GM12872 (cell line): Measurements from ENCODE around the gene GTF2B.

Source experiments
- TF ChIP-seq, protein P1 (sequence below): IDR thresholded peaks from 3 replicates; pipeline ENCODE4 v1.5.1; 2011; ENCODE audit warnings: low read depth, mild to moderate bottlenecking, low read length, moderate library complexity; ENCODE audit not compliant: insufficient read depth

GTF2B gene

DNA sequence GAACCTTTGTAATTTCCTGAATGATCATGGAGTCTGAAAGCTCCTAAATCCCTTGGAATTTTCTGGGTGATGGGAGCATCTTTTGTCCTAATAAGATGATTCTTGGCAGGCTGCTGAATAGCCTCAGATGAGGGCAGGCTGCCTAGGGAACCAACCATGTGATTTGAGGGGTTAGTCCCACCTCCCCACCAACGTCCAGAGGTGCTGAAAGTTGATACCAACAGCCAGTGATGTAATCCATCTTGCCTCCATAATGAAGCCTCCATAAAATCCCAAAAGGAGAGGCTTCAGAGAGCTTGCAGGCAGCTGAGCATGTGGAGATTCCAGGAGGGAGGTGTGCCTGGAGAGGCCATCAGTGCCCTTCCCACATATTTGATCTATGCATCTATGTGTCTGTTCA is 43.7 kb downstream of the GTF2B start:
- TF ChIP-seq, protein P1, sequence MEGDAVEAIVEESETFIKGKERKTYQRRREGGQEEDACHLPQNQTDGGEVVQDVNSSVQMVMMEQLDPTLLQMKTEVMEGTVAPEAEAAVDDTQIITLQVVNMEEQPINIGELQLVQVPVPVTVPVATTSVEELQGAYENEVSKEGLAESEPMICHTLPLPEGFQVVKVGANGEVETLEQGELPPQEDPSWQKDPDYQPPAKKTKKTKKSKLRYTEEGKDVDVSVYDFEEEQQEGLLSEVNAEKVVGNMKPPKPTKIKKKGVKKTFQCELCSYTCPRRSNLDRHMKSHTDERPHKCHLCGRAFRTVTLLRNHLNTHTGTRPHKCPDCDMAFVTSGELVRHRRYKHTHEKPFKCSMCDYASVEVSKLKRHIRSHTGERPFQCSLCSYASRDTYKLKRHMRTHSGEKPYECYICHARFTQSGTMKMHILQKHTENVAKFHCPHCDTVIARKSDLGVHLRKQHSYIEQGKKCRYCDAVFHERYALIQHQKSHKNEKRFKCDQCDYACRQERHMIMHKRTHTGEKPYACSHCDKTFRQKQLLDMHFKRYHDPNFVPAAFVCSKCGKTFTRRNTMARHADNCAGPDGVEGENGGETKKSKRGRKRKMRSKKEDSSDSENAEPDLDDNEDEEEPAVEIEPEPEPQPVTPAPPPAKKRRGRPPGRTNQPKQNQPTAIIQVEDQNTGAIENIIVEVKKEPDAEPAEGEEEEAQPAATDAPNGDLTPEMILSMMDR, result no peak

DNA sequence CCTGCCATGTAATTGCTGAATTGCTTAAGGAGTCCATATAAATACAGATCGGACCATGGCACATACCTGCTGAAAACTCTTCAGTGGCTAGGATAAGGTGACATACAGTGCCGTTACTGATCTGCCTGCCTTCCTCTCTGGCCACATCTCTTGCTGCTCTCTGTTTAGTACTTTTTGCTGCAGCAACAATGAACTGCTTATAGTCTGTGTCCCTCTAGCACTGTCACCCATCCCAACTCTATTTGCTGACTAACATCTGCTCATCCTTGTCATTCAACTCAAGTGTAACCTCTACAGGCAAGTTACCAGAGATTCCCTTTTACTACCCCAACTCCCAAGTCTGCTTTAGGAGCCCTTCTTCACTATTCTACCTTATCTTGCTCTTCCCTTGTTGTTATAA is 65.6 kb downstream of the GTF2B start:
- TF ChIP-seq, protein P1, result no peak

DNA sequence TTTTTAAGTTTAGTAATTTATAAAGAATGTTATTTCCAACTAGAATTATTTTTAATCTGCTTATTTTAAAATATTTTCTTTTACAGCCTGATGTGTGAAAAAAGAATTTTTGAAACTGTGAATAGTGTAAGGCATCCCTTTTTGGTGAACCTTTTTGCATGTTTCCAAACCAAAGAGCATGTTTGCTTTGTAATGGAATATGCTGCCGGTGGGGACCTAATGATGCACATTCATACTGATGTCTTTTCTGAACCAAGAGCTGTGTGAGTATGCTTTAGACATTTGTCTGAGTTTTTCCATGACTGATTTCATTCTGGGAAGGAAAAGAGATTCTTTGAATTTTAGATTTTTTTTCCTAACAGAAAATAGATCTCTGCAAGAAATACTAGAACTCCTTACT is 77.9 kb downstream of the GTF2B start:
- TF ChIP-seq, protein P1, result no peak

- TF ChIP-seq, protein P1, result no peak
Measured at GRCh38 chr1:88812366-88812765, 79.0 kb downstream of the GTF2B start.

- TF ChIP-seq, protein P1, result no peak
Measured at GRCh38 chr1:88803444-88803843, 87.9 kb downstream of the GTF2B start.

DNA sequence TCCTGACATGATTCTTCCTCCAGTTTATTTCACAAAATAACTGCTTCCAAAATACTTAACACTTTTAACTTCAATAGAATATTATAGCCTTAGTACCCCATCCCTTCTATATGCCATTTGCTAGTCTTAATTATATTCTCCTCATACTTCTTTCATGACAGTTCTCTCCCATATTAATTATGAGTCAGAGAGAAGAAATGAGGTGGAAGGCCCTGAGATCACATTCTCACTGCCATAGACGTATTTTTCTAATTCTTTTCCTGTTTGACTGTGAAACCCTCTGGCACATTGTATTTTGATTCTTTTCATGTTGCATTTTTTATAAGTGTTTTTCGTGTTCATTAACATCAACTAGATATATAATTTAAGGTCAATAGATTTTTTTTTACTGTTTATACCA is 88.4 kb downstream of the GTF2B start:
- TF ChIP-seq, protein P1, result no peak
